Liver (tissue), 3 donors: Measurements from ENCODE around the gene GALNT9.

Experiments used
- EGR1 ChIP-seq, 2 donors: IDR thresholded peaks; 2 replicates each; pipeline ENCODE4 v1.6.1; 2016 to 2018; ENCODE audit warnings: antibody characterized with exemption in 2 of 2, low read depth in 2 of 2
- GABPA ChIP-seq, 2 donors: IDR thresholded peaks in 1 of 2; conservative IDR thresholded peaks in 1 of 2; 2 replicates each; pipeline ENCODE4 v1.6.1; 2016; ENCODE audit warnings: antibody characterized with exemption in 2 of 2, mild to moderate bottlenecking in 1 of 2, moderate library complexity in 1 of 2
- JUND ChIP-seq, 2 donors: IDR thresholded peaks; 2 replicates each; pipeline ENCODE4 v1.6.1; 2016; ENCODE audit warnings: antibody characterized with exemption in 2 of 2
- RAD21 ChIP-seq, 2 donors: IDR thresholded peaks; 2 replicates each; pipeline ENCODE4 v1.6.1; 2016; ENCODE audit warnings: antibody characterized with exemption in 2 of 2, mild to moderate bottlenecking in 2 of 2
- REST ChIP-seq: IDR thresholded peaks from 2 replicates; pipeline ENCODE4 v1.6.1; 2016; ENCODE audit warnings: antibody characterized with exemption, mild to moderate bottlenecking
- TAF1 ChIP-seq: conservative IDR thresholded peaks from 2 replicates; pipeline ENCODE4 v1.6.1; 2016; ENCODE audit warnings: antibody characterized with exemption, mild to moderate bottlenecking
- TF ChIP-seq, protein P1 (sequence below): fragments of 150-350 bp; IDR thresholded peaks from 2 replicates; pipeline ENCODE4 v1.5.1; 2017; ENCODE audit warnings: improper control_type of control experiment, low read depth, low read length; ENCODE audit not compliant: missing input control
- TF ChIP-seq, protein P2 (sequence below): IDR thresholded peaks from 2 replicates; pipeline ENCODE4 v1.6.1; 2016; ENCODE audit warnings: antibody characterized with exemption
- donor health status: healthy.
- donor health status: healthy.

- no peak for TF ChIP-seq JUND (IDR thresholded peaks at IDR 0.05)
- TF ChIP-seq, protein P1, sequence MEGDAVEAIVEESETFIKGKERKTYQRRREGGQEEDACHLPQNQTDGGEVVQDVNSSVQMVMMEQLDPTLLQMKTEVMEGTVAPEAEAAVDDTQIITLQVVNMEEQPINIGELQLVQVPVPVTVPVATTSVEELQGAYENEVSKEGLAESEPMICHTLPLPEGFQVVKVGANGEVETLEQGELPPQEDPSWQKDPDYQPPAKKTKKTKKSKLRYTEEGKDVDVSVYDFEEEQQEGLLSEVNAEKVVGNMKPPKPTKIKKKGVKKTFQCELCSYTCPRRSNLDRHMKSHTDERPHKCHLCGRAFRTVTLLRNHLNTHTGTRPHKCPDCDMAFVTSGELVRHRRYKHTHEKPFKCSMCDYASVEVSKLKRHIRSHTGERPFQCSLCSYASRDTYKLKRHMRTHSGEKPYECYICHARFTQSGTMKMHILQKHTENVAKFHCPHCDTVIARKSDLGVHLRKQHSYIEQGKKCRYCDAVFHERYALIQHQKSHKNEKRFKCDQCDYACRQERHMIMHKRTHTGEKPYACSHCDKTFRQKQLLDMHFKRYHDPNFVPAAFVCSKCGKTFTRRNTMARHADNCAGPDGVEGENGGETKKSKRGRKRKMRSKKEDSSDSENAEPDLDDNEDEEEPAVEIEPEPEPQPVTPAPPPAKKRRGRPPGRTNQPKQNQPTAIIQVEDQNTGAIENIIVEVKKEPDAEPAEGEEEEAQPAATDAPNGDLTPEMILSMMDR: no peak
- TF ChIP-seq TAF1: no peak
- TF ChIP-seq REST: no peak
- TF ChIP-seq, protein P2, sequence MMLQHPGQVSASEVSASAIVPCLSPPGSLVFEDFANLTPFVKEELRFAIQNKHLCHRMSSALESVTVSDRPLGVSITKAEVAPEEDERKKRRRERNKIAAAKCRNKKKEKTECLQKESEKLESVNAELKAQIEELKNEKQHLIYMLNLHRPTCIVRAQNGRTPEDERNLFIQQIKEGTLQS: no peak
- TF ChIP-seq GABPA (IDR thresholded peaks at IDR 0.05 in 1 of 2, conservative IDR thresholded peaks at IDR 0.05 in 1 of 2): no peak
- TF ChIP-seq RAD21 (IDR thresholded peaks at IDR 0.05): no peak
- no peak for TF ChIP-seq EGR1 (IDR thresholded peaks at IDR 0.05; ENCODE audit: low read depth in 2 of 2)
These were observed 78.7 kb downstream of the GALNT9 start for GRCh38 chr12:132250707-132251106.
